Spleen (tissue), 7 donors: ENCODE data around the gene OXT.

Experiments used
- CTCF ChIP-seq, 11 experiments: fragments of 200-600 bp in 7 of 11; fragments of 450-650 bp in 4 of 11; sonication (generic) in 4 of 11; IDR thresholded peaks in 8 of 11; conservative IDR thresholded peaks in 3 of 11; 1 replicate in 7 of 11; 2 replicates in 4 of 11; pipeline versions ENCODE4 v1.4.0 to v1.8.0; 2016 to 2021; ENCODE audit warnings: antibody characterized with exemption in 11 of 11, inconsistent platforms in 4 of 11, mild to moderate bottlenecking in 1 of 11
- POLR2A ChIP-seq, 3 donors: fragments of 450-650 bp; IDR thresholded peaks; one replicate each; pipeline ENCODE4 v1.5.1; 2017; ENCODE audit warnings: antibody characterized with exemption in 3 of 3, mild to moderate bottlenecking in 1 of 3
- POLR2AphosphoS5 ChIP-seq, 3 donors: sonication (generic); formaldehyde crosslinking; IDR thresholded peaks; one replicate each; pipeline ENCODE4 v1.5.1; 2017; ENCODE audit warnings: antibody characterized with exemption in 3 of 3
- donor health status: DM: no; HTN: no; CAD: no; lungs with moderate emphysema.
- donor health status: DM: no; HTN: no; CAD: no.
- donor health status: DM: no; HTN: no; CAD: no.

- TF ChIP-seq CTCF (IDR thresholded peaks at IDR 0.05 in 8 of 11, conservative IDR thresholded peaks at IDR 0.05 in 3 of 11) = no peak
- no peak for TF ChIP-seq POLR2A (IDR thresholded peaks at IDR 0.05)
- no peak for TF ChIP-seq POLR2AphosphoS5 (IDR thresholded peaks at IDR 0.05)
Observed at GRCh38 chr20:3094848-3095629, 23.6 kb downstream of the OXT start.
